GM19438 (cell line): ENCODE measurements around the gene HUS1B.
"Not testable (repeated sequence)": the region's sequence is repeated elsewhere in the genome, so short reads cannot be mapped to it uniquely, and the experiment has no call there.

Experiments
- ATAC-seq: cut with Tn5 transposase; IDR thresholded peaks from one replicate; pipeline ENCODE4 v1.9.1; 2021; ENCODE audit warnings: low read depth; ENCODE audit not compliant: unreplicated experiment

The HUS1B gene

DNA sequence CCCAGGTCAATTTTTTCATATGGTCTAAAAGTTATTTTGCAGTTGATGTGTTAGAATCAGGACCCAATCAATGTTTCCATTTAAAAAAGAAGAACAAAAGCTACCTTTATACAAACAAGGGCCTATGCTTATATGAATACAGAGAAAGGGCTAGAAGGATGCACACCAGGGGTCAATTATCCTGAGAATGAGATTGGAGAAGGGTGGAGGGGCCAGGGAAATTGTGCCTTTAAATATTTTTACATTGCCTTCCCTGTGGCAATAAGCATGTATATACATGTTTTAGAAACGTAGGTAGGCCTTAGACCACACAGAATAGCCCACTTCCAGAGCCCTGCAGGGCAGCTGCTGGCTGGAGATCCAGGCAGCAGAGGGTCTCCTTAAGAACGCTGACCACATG is 23.4 kb upstream of the HUS1B start:
- no peak for ATAC-seq

- no peak for ATAC-seq
Measured at GRCh38 chr6:679282-679681, 22.4 kb upstream of the HUS1B start.

DNA sequence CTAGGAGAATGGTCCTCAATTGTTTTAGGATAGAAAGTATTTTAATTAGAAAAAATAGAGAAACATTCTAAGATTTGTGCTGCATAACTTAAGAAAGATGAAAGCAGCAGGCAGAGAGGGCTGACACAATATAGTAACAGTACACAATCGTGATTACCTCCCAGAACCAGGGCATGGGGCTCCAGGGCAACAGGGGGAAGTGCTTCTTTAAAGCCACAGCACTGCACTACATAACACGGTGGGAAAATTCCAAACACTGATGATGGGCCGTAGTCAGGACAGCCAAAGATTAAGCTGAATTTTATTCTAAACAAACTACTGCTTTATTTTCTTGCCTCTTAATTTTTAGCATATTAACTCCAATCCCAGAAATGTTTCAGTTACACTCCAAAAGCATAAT is 21.6 kb upstream of the HUS1B start:
- ATAC-seq: no peak

GRCh38 chr6:677919-678318 is 21.0 kb upstream of the HUS1B start:
- ATAC-seq: no peak

DNA sequence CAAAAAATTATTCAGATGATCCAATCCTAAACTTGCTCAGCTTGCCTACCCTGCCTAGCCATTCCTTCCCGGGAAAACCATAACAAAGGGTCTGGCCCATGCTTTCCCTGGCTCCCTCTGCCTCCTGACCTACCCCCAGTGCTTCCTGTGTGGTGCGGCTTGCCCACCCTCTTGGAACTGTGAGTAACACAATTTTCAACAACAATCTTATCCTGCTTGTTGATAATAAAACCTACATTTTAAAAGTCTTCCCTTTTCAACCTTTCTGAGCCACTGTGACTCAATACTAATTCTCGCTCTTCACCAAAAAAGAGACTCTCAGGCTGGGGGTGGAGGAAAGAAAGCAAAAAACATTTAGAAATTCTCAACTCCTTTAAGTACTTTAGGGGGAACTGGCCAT is 18.1 kb upstream of the HUS1B start:
- ATAC-seq: no peak

- ATAC-seq: no peak
Measured at GRCh38 chr6:674406-674805, 17.5 kb upstream of the HUS1B start.

- ATAC-seq: no peak
Measured at GRCh38 chr6:667253-667927, 10.5 kb upstream of the HUS1B start.

DNA sequence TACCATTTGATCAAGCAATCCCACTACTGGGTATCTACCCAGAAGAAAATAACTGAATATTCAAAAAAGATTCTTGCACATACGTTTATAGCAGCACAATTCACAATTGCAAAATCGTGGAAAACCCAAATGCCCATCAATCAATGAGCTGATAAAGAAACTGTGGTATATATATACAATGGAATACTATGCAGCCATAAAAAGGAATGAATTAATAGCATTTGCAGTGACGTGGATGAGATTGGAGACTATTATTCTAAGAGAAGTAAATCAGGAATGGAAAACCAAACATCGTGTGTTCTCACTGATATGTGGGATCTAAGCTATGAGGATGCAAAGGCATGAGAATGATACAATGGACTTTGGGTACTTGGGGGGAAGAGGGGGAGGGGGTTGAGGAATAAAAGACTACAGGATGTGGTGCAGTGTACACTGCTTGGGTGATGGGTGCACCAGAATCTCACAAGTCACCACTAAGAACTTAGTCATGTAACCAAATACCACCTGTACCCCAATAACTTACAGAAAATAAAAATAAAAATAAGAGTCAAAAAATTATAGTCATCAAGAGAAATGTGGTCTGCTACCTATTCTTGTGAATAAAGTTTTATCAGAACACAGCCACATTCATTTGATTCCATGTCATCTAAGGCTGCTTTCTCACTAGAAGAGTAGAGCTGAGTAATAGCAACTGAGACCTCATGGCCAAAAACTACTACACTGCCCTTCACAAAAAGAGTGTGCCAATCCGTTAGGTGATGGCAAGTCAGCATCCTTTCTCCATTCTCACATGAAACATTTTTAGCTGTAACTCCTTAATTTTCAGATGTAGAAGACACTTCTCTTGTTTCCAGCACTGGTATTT is 8.7 kb upstream of the HUS1B start:
- ATAC-seq: no peak

DNA sequence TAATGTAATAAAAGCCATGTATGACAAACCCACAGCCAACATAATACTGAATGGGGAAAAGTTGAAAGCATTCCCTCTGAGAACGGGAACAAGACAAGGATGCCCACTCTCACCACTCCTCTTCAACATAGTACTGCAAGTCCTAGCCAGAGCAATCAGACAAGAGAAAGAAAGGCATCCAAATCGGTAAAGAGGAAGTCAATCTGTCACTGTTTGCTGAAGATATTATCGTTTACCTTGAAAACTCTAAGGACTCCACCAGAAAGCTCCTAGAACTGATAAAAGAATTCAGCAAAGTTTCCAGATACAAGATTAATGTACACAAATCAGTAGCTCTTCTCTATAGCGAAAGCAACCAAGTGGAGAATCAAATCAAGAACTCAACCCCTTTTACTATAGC is 6.9 kb upstream of the HUS1B start:
- not testable (repeated sequence) for ATAC-seq

GRCh38 chr6:659716-660581 is 3.0 kb upstream of the HUS1B start:
- no peak for ATAC-seq

DNA sequence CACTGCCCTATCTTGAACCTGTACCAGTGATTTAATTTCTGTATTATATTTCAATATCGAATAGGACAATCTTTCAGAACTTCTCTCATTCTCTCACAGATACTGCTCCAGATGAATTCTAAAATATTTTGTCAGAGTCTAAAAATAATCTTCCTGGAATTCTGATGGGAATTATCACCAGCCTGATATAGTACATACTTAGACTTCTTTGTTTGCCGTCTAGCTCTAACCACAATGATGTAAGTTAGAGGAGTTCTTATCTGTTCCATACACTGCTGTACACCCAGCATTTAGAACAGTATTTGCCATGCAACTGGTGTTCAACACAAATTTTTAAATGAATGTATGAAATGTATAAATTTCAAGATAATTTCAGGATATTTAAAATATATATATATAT is 1.3 kb upstream of the HUS1B start:
- no peak for ATAC-seq

DNA sequence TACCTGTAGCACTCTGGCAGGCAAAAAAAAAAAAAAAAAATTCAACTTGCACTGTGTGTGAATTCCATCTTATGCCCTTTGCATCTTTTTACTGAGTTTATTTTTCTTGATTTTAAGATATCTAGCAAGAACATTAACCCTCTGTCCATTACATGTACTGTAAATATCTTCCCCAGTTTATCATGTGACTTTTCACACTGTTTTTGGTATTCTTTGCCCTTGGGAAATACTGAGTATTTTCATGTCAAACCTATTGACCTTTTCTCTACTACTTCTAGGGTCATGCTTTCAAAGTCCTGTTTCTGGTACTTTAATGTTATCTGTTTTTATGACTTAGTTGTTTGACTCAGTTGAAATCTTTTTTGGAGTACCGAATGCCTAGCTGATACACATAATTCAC is 843 bp upstream of the HUS1B start:
- ATAC-seq: no peak

- no peak for ATAC-seq
Measured at GRCh38 chr6:654136-654535, 2.8 kb downstream of the HUS1B start.

DNA sequence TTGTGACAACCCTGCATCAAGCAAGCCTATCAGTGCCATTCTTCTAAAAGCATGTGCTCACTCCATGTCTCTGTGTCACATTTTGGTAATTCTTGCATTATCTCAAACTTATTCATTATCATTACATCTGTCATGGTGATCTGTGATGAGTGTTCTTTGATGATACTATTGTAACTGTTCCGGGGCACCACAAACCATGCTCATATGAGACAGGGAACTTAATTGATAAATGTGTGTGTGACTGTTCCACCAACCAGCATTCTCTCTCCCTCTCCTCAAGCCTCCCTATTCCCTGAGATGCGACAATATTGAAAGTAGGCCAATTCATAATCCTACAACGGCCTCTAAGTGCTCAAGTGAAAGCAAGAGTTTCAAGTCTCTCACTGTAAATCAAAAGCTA is 4.0 kb downstream of the HUS1B start:
- no peak for ATAC-seq

DNA sequence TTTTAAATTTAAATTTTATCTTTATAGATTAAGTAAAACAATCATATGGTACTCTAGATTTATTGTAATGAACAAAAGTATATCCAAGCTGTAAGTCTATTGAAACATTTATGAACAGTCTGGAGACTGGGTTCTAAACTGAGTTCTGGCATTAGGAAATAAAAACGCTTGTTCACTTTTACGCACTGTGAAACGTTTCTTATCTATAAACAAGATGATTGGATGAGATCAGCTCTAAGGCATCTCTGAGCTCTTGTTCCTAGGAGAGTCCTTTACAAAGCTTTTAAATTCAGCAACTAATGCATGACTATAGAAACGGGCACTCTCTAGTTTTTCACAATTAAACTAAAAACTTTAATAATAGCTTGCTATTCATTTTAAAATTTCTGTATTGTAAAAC is 6.8 kb downstream of the HUS1B start:
- ATAC-seq: no peak

DNA sequence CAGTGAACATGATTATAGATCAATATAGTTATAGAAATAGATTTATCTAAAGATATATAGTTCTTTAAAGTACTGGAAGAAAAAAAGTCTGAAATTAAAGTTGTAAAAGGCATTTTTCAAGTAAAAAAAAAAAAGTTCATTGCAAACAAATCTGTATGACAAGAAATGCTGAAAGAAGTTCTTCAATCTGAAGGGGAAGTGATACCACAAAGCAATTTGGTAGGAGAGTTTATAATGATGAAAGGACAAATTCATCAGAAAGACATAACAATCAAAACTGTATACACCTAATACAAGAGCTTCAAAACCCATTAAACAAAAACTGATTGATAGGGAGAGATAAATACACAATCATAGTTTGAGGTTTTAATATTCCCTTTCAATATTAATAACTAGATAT is 14.1 kb downstream of the HUS1B start:
- ATAC-seq: no peak

- ATAC-seq: no peak
Measured at GRCh38 chr6:641225-641985, 15.5 kb downstream of the HUS1B start.

DNA sequence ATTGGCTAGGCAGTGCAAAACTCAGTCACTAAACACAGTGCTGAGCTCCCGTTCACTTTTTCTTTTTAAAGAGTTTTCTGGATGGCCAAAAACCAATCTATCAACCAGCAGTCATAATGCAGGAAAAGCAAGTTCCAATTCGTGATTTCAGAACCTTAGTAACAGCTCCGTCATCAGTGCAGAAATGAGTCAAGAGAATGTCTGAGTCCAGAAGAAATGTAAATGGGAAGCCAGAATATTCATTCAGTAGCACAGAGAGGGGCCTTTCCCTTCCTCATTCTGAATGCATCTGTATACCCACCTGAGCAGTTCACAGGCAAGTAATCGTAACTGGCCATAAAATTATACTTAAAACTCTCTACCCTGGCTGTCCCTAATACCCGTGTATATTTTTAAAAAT is 20.4 kb downstream of the HUS1B start:
- peak; percentile 70 for ATAC-seq

DNA sequence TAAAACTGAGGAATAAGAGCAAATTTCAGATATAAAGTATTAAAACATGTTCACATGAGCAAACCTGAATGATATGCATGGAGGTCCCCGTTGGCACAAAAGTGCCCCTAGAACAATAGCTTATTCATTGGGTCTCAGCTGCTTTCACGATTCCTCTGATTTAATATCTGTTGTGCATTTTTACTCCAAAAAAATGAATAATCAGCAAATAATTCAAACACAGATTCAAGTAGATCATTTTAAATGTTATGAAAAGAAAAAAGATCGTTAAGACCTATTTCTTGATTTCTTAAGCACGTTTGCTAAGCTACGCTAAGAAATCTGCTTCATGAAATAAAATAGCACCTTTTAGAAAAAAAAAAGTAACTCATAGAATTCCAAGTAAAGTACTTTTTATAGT is 21.7 kb downstream of the HUS1B start:
- ATAC-seq: no peak

GRCh38 chr6:633611-634010 is 23.3 kb downstream of the HUS1B start:
- no peak for ATAC-seq

DNA sequence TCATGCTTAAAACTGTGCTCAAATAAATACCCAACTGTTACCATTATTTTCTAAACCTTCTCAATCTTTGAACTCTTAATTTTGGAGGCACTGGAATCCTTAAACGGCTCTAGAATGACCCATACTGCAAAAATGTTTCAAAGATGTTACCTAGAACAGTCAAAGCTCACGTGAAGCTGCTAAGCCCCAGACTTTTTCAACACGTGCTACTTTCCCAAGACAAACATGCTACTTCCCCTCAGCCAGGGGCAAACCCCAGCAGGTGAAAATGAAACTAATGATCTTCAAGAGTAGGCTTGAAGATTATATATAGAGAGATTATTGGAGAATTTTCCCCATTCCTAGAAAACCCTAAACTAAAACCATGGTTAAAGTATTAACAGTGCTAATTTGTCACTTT is 28.1 kb downstream of the HUS1B start:
- ATAC-seq: no peak
